ENCODE data around the gene IQSEC1.
A peak's percentile ranks its signal among the peaks of the same experiment; 100 is the strongest.

IQSEC1 gene

GRCh38 chr3:13016721-13017255 lies 56.4 kb downstream of the IQSEC1 start:
- no peak for DNase-seq (ENCODE audit: low read depth in 2 of 3, low spot score in 2 of 3)

GRCh38 chr3:13016083-13016720 lies 57.0 kb downstream of the IQSEC1 start:
- peak in 1 of 3 experiments; percentile 17 for DNase-seq (ENCODE audit: low read depth in 2 of 3, low spot score in 2 of 3)

- peak in 1 of 3 experiments; percentile 24 for DNase-seq (ENCODE audit: low read depth in 2 of 3, low spot score in 2 of 3)
Observed at GRCh38 chr3:13015286-13016082, 57.7 kb downstream of the IQSEC1 start.

- DNase-seq (ENCODE audit: low read depth in 2 of 3, low spot score in 2 of 3), result no peak
Observed at GRCh38 chr3:13014755-13015285, 58.4 kb downstream of the IQSEC1 start.

DNA sequence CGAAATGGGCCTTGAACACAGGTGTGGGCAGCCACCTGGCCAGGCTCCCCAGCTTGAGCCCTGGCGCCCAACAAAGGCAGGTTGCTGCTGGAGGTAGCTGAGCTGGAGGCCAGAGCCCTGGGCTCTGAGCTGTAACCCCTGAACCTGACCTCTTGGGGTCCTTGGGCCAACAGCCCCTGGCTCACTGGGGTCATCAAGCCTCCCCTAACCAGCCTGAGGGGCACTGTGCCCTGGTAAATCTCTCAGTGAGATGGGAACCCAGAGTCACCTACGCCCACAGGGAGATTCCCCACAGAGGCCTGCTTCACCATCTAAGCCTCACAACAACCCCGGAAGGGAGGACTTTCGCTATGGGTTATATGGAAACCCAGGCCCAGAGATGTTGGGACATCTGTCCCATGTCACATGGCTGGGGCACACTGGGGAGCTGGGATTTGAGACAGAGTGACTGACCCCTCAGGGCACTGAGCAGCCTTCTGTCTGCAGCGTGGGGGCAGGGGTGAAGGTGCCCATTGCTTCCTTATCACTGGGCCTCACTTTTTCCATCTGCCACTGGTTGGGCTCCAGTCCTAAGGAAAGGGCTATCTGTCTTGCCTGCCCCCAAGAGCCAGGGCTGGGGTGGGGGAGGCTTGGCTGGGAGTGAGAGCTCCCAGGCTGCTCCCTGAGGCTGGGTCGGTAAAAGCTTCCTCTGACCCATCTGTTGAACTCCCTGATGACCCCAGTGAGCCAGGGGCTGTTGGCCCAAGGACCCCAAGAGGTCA lies 59.1 kb downstream of the IQSEC1 start:
- no peak for DNase-seq (ENCODE audit: low read depth in 2 of 3, low spot score in 2 of 3)

GRCh38 chr3:13013566-13013965 lies 59.7 kb downstream of the IQSEC1 start:
- DNase-seq (ENCODE audit: low read depth in 2 of 3, low spot score in 2 of 3), result no peak

GRCh38 chr3:13013151-13013561 lies 60.1 kb downstream of the IQSEC1 start:
- DNase-seq (ENCODE audit: low read depth in 2 of 3, low spot score in 2 of 3), result no peak

GRCh38 chr3:13012221-13012691 lies 61.0 kb downstream of the IQSEC1 start:
- DNase-seq (ENCODE audit: low read depth in 2 of 3, low spot score in 2 of 3), result peak in 1 of 3 experiments; percentile 25

- DNase-seq (ENCODE audit: low read depth in 2 of 3, low spot score in 2 of 3), result peak in 2 of 3 experiments; percentile 54 to 57
Observed at GRCh38 chr3:13011573-13012220, 61.5 kb downstream of the IQSEC1 start.

DNA sequence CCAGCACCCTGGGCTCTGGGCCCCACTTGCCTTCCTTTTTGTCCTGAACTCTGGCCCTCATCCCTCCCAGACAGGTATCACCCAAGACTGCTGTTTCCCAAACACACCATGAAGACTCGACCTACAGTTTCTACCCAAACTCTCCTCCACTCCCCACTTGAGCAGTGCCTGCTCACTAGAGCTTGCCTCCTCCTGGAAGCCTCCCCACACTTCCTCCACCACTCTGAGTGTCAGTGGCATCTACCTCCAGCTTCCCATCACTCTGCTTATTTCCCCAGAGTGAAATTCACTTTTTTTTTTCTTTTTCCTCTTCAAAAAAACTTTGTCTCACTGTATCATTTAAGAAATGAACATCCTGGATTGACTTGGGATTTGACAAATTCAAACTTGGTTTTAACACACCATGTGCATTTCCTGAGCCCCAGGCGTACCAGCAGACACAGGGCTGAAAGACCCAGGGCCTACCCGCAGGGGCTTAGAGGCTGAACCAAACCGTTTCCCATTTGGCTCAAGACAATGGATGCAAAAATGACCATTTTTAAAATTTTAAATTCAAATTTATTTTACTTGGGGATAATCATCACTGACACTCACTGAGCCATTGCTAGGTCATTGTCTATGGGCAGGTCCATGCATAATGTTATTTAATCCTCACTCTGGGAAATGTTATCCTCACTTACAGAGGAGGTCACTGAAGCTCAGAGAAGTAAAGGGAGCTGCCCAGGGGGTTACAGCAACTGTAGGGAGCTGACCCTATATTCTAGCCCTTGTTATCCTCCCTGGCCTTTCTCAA lies 62.3 kb downstream of the IQSEC1 start:
- no peak for DNase-seq (ENCODE audit: low read depth in 2 of 3, low spot score in 2 of 3)

GRCh38 chr3:13009946-13010315 lies 63.3 kb downstream of the IQSEC1 start:
- no peak for DNase-seq (ENCODE audit: low read depth in 2 of 3, low spot score in 2 of 3)

DNA sequence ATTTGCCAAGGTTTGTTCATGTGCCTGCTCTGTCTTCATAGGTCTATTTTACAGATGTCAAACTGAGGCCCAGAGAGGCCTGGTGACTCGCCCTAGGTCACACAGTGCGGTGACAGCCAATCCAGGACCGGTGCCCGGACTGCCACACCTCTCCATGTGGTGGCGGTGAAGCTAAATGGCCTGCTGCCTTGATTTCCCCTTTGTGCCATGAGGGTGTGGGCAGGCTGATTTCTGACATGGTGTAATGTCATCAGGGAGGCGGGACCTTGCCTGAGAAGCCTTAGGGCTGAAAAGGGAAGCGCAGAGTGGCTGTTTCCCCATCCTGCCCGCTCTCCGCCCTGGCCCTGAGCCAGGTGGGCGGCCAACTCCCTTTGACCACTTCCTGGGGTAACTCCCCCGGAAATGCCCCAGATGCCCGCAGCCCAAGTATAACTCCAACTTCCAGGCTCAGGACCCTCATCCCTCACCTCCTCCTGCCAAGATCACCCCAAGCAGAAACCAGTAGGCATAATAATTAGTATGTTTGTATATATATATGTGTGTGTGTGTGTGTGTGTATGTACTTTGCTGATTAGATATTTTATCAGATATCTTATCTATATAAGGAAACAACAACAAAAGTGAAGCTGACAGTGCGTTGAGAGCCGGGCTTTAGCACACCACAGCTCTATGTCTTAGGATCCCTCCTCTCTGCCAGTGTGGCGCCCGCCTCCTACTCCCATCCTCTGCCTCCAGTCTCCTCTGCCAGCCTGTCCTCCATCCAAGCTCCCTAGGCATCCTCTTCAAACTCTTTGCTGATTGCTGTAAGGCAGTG lies 63.9 kb downstream of the IQSEC1 start:
- peak in 2 of 3 experiments; percentile 26 to 52 for DNase-seq (ENCODE audit: low read depth in 2 of 3, low spot score in 2 of 3)

GRCh38 chr3:13008155-13008995 lies 64.9 kb downstream of the IQSEC1 start:
- no peak for DNase-seq (ENCODE audit: low read depth in 2 of 3, low spot score in 2 of 3)

- DNase-seq (ENCODE audit: low read depth in 2 of 3, low spot score in 2 of 3), result no peak
Observed at GRCh38 chr3:13007251-13007941, 65.8 kb downstream of the IQSEC1 start.

DNA sequence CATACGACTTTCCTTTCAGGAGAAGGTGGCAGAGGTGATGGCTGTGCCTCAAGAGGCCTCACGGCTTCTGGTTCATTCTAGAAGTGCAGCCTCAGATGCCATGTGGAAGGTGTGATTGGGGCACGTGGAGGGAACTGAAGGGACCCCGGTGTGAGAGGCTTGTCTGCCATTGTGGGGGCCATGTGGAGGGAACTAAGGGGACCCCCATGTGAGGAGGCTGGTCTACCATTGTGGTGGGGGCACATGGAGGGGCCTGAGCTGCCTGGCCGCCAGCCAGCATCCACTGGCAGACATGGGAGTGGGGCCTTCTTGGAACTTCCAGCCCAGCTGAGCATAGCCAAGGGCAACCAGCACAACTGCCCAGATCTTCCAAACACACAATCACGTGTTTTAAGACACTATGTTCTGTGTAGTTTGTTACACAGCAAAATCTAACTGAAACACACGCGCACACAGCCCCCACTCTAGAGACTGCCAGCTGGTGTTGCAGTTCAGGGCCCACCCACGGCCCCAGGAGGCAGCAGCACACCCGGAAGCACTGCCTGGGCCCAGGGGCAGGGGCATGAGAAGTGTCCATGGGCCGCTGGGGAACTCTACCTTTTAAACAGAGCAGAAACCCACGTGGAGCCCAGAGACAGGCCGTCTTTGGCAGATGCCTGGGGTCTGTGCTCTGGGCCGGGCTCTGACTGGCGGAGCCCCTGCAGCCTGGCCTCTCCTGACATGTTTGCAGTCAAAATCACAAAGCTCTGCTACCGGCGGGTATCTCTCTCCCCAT lies 66.8 kb downstream of the IQSEC1 start:
- DNase-seq (ENCODE audit: low read depth in 2 of 3, low spot score in 2 of 3), result no peak

GRCh38 chr3:13005301-13005700 lies 67.9 kb downstream of the IQSEC1 start:
- DNase-seq (ENCODE audit: low read depth in 2 of 3, low spot score in 2 of 3), result no peak

DNA sequence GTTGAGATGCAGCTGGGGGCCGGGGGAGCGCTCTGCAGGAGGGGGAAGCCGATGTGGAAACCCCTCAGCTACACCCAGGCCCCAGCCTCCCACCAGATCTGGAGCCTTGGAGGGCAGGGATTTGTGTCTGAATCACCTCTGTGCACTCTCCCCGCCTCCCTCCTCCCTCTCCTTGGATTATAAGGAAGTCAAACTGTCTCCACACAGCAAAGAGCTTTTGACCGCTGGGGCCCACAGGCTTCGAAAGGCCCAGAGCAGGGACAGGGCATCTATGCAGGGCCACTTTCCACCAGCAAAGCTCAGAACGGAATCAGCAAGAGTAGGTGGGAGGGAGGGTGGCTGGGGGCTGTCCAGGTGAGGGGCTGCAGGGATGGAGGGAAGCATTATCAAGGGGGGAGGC lies 68.9 kb downstream of the IQSEC1 start:
- DNase-seq (ENCODE audit: low read depth in 2 of 3, low spot score in 2 of 3), result no peak

Measured in activated CD8-positive, alpha-beta memory T cell treated with anti-CD3 and anti-CD28 coated beads for 48 hours (primary cell).